ENCODE results near the gene DYRK1A.

Gene DYRK1A

DNA sequence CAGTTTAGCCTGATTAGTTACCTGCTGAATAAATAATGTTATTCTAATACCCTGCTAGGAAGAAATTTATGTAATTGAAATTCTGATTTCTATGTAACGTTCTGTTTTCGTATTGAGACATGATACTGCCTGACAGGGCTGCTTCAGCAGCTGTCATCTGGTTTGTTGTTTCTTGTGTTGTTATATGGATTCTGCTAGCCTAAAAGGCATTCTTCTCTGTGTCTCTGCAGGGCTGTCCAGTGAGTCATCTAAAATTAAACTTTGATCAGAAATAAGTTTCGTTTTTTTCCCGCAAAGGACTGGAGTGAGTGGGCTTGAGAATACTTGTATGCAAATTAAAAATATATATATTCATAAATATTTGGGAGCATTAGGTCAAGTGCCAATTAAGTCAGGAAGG lies 93.0 kb downstream of the DYRK1A start:
- Histone ChIP-seq H3K9ac (ENCODE audit: insufficient read length) (no peak overlapping the region), H3K9me3 (ENCODE audit: low read depth, low read length) (no peaks in the 10 kb centered on the region), H3K4me3 (no peak overlapping the region), H3K36me3 (ENCODE audit: insufficient read depth, low read length) (no peaks in the 10 kb centered on the region), H3K27ac (0 out of 2 replicates have a peak overlapping the region, but pooled peaks have one; percentile 5)
- DNase-seq (ENCODE audit: low read depth, low spot score) = no peak
- TF ChIP-seq EZH2 (IDR thresholded peaks at IDR 0.05) (no peak), FOXP2 (optimal IDR thresholded peaks at IDR 0.05; ENCODE audit: control extremely low read depth, extremely low read length, insufficient read depth) (no peak), POLR2AphosphoS5 (IDR thresholded peaks at IDR 0.05; ENCODE audit: borderline replicate concordance, low read depth, low read length) (no peak)

DNA sequence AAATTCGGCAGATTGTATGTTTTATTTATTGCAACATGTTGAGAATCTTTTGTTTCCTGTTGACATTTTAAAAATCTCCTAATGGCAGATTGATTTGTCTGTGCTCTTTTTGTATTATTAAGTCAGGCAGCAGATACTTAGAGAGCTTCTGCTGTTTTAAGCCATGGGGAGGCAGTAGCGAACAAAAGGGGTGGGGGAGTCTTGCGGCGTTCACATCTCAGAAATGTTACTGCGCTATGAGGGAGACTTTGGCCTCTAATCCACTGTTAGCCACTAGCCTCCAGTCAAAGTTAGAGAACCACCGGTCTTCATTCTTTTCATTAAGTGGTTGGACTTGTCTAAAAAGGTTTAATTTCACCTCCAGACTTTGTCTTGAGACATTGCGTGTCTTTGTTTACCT lies 93.6 kb downstream of the DYRK1A start:
- 0 out of 2 replicates have a peak, but pooled peaks cover 2% of the 10 kb centered on the region for H3K36me3 ChIP-seq (ENCODE audit: insufficient read depth, low read length)
- no peak for DNase-seq (ENCODE audit: low read depth, low spot score)
- no peak for TF ChIP-seq POLR2AphosphoS5 (IDR thresholded peaks at IDR 0.05; ENCODE audit: borderline replicate concordance, low read depth, low read length)
- TF ChIP-seq FOXP2 (optimal IDR thresholded peaks at IDR 0.05; ENCODE audit: control extremely low read depth, extremely low read length, insufficient read depth) = no peak
- no peak for TF ChIP-seq EZH2 (IDR thresholded peaks at IDR 0.05)
- H3K27ac ChIP-seq = no peak overlapping the region
- H3K9ac ChIP-seq (ENCODE audit: insufficient read length) = no peak overlapping the region
- H3K9me3 ChIP-seq (ENCODE audit: low read depth, low read length) = no peaks in the 10 kb centered on the region
- no peak overlapping the region for H3K4me3 ChIP-seq

DNA sequence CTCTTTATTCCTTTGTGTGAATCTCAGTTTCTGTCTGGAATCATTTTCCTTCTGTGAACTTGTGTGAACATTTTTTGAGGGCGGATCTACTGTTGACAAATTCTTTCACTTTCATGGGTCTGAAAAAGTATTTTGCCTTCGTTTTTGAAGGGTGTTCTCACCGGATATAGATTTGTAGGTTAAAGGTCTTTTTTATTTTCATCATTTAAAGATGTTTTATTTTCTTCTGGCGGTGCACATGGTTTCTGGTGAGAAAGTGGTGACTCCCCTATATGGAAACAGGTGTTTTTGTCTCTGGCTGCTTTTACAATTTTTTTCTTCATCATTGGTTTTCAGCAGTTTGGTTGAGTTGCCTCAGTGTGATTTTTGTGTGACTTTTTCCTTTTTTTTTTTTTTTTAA lies 94.9 kb downstream of the DYRK1A start:
- no peaks in the 10 kb centered on the region for H3K9me3 ChIP-seq (ENCODE audit: low read depth, low read length)
- H3K4me3 ChIP-seq = no peak overlapping the region
- DNase-seq (ENCODE audit: low read depth, low spot score) = no peak
- H3K27ac ChIP-seq = peak overlapping the region; percentile 40; the same call in 1 of the 2 replicates
- no peak overlapping the region for H3K9ac ChIP-seq (ENCODE audit: insufficient read length)
- no peak for TF ChIP-seq FOXP2 (optimal IDR thresholded peaks at IDR 0.05; ENCODE audit: control extremely low read depth, extremely low read length, insufficient read depth)
- TF ChIP-seq POLR2AphosphoS5 (IDR thresholded peaks at IDR 0.05; ENCODE audit: borderline replicate concordance, low read depth, low read length) = no peak
- TF ChIP-seq EZH2 (IDR thresholded peaks at IDR 0.05) = no peak
- H3K36me3 ChIP-seq (ENCODE audit: insufficient read depth, low read length) = 0 out of 2 replicates have a peak, but pooled peaks cover 4% of the 10 kb centered on the region

DNA sequence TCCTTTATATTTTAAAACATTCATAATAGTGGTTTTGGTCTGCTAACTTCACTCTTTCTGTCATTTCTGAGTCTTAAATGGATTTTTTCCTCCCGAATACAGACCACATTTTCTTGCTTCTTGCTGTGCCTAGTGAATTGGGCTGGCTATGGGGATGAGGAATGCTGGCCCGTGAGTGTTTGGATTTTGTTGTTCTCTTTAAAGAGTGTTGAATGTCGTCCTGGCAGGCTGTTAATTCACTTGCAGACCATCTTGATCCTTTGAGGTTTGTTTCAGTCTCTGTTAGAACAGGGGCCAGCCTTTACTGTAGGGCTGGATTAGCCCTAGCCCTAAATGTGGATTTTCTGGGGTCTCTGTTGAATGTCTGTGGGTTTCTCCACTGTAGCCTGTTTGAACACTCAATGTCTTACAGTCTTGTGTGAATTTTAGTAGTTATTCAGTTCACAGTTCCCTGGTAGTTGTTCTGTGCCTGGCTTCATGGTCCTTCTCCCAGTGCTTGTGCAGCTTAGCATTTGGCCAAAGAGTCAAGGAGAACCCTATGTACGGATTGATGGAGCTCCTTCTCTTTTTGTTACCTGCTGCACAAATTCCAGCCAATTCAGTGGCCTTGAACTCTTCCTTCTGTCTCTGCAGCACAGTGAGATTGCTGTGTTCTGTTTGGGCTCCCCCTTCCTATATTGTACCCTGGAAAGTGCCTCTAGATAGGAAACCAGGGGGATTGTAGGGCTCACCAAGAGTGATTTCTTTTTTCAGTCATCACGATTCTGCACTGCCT lies 95.7 kb downstream of the DYRK1A start:
- no peak overlapping the region for H3K4me3 ChIP-seq
- no peak overlapping the region for H3K9ac ChIP-seq (ENCODE audit: insufficient read length)
- peak overlapping the region; percentile 34; the same call in 1 of the 2 replicates for H3K27ac ChIP-seq
- no peaks in the 10 kb centered on the region for H3K9me3 ChIP-seq (ENCODE audit: low read depth, low read length)
- DNase-seq (ENCODE audit: low read depth, low spot score) = no peak
- no peak for TF ChIP-seq FOXP2 (optimal IDR thresholded peaks at IDR 0.05; ENCODE audit: control extremely low read depth, extremely low read length, insufficient read depth)
- peaks cover 8% of the 10 kb centered on the region; the same call in 1 of the 2 replicates for H3K36me3 ChIP-seq (ENCODE audit: insufficient read depth, low read length)

DNA sequence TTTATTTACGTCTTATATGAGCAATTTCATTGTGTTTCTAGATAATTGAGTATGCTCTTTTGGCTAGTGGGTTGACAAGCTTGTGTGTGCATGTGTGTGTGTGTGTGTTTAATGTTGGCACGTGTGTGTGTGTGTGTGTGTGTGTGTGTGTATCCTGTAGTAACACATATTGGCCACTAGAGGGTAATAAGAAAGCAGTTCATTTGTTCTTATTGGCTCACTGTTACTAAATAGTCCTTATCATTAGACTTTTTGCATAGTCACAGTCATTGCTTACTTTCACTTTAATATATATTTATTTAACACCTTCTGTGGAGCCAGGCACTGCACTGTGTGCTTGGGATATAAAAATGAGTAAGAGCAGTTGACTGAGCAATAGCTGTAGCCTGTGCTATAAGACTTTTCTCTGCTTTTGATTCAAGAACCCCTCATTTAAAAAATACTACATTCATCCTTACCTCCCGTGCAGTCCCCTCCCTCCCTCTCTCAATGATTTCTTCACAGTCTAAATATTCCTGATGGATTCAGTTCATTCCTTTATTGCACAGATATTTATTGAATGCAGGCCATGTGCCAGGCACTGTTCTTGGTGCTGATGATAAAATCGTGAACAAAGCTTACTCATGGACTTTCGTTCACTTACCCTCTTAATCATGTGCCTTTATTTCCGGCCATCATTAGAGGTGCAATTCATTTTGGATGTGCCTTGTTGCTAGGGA lies 96.7 kb downstream of the DYRK1A start:
- Histone ChIP-seq H3K9me3 (ENCODE audit: low read depth, low read length) (no peaks in the 10 kb centered on the region), H3K4me3 (peak overlapping the region; percentile 8; the same call in 1 of the 2 replicates), H3K27ac (peak overlapping the region; percentile 4; the same call in 1 of the 2 replicates), H3K36me3 (ENCODE audit: insufficient read depth, low read length) (peaks cover 17% of the 10 kb centered on the region), H3K9ac (ENCODE audit: insufficient read length) (peak overlapping the region; percentile 43)
- no peak for TF ChIP-seq POLR2AphosphoS5 (IDR thresholded peaks at IDR 0.05; ENCODE audit: borderline replicate concordance, low read depth, low read length)
- no peak for TF ChIP-seq FOXP2 (optimal IDR thresholded peaks at IDR 0.05; ENCODE audit: control extremely low read depth, extremely low read length, insufficient read depth)
- TF ChIP-seq EZH2 (IDR thresholded peaks at IDR 0.05) = no peak
- DNase-seq (ENCODE audit: low read depth, low spot score) = peak; percentile 24

DNA sequence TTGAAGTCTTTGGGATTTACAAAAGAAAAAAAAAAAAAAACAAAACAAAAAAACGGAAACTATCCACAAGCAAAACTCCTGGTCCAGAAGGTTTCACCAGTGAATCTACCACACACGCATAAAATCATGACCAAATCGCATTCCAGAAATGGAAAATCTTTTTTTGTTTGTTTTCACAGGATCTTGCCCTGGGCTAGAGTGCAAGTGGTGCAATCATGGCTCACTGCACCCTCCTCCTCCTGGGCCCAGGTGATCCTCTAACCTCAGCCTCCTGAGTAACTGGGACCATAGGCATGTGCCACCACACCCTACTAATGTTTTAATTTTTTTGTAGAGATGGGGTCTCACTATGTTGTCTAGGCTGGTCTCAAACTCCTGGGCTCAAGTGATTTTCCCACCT lies 100.5 kb downstream of the DYRK1A start:
- Histone ChIP-seq H3K36me3 (ENCODE audit: insufficient read depth, low read length) (peaks cover 26% of the 10 kb centered on the region), H3K4me3 (no peak overlapping the region), H3K9me3 (ENCODE audit: low read depth, low read length) (no peaks in the 10 kb centered on the region), H3K9ac (ENCODE audit: insufficient read length) (no peak overlapping the region), H3K27ac (no peak overlapping the region)
- TF ChIP-seq EZH2 (IDR thresholded peaks at IDR 0.05) (no peak), FOXP2 (optimal IDR thresholded peaks at IDR 0.05; ENCODE audit: control extremely low read depth, extremely low read length, insufficient read depth) (no peak)
- no peak for DNase-seq (ENCODE audit: low read depth, low spot score)

DNA sequence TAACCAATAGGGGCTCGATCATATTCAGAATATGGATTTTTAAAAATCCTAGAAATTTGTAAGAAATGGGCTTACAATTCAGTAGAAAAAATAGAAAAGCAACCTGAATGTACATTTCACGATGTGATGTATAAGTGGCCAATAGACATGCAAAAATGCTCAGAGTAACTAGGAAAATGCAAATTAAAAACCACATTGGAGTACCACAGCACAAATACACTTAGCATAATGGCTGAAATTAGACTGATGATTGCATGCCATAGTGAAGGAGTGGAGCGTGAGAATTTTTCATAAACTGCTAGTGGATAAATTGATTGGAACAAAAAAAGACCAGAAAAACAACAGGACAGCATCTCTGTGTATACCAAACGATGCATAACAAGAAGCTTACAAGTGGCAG lies 102.3 kb downstream of the DYRK1A start:
- Histone ChIP-seq H3K27ac (no peak overlapping the region), H3K36me3 (ENCODE audit: insufficient read depth, low read length) (peaks cover 38% of the 10 kb centered on the region), H3K4me3 (no peak overlapping the region), H3K9me3 (ENCODE audit: low read depth, low read length) (no peaks in the 10 kb centered on the region), H3K9ac (ENCODE audit: insufficient read length) (no peak overlapping the region)
- no peak for TF ChIP-seq EZH2 (IDR thresholded peaks at IDR 0.05)
- TF ChIP-seq POLR2AphosphoS5 (IDR thresholded peaks at IDR 0.05; ENCODE audit: borderline replicate concordance, low read depth, low read length) = no peak
- no peak for TF ChIP-seq FOXP2 (optimal IDR thresholded peaks at IDR 0.05; ENCODE audit: control extremely low read depth, extremely low read length, insufficient read depth)
- DNase-seq (ENCODE audit: low read depth, low spot score) = no peak

DNA sequence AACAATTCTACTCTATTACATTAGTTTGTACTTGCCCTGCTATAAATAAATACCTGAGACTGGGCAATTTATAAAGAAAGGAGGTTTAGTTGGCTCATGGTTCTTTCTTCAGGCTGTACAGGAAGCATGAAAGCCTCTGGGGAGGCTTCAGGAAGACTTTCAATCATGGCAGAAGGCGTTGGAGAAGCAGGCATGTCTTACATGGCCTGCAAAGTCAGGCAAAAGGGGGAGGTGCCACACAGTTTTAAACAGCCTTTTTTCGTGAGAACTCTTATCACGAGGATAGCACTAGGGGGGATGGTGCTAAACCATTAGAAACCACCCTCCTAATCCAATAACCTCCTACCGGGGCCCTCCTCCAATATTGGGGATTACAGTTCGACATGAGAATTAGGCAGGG lies 102.9 kb downstream of the DYRK1A start:
- H3K9ac ChIP-seq (ENCODE audit: insufficient read length) = no peak overlapping the region
- no peaks in the 10 kb centered on the region for H3K9me3 ChIP-seq (ENCODE audit: low read depth, low read length)
- H3K27ac ChIP-seq = no peak overlapping the region
- peaks cover 38% of the 10 kb centered on the region for H3K36me3 ChIP-seq (ENCODE audit: insufficient read depth, low read length)
- H3K4me3 ChIP-seq = no peak overlapping the region
- DNase-seq (ENCODE audit: low read depth, low spot score) = no peak
- no peak for TF ChIP-seq POLR2AphosphoS5 (IDR thresholded peaks at IDR 0.05; ENCODE audit: borderline replicate concordance, low read depth, low read length)
- no peak for TF ChIP-seq EZH2 (IDR thresholded peaks at IDR 0.05)
- TF ChIP-seq FOXP2 (optimal IDR thresholded peaks at IDR 0.05; ENCODE audit: control extremely low read depth, extremely low read length, insufficient read depth) = no peak
